ENCODE results near the gene RBBP5.

DNA sequence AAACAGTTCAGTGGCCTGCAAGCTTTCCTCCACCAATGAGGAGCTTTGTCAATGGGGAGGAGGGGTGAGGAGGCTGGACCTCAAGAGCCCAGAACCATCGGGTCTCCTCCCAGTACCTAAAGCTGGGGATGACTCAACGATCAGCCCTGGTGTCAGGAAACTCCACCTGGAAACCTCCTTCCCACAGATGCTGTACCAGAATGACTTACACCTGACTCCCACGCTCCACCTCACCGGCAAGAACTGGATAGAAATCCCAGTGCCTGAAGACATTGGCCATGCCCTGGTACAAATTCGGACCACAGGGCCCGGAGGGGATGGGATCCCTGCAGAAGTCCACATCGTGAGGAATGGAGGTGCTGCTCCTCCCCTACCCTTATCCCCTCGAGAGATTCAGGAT is 48.9 kb downstream of the RBBP5 start:
- TF ChIP-seq, protein P1, sequence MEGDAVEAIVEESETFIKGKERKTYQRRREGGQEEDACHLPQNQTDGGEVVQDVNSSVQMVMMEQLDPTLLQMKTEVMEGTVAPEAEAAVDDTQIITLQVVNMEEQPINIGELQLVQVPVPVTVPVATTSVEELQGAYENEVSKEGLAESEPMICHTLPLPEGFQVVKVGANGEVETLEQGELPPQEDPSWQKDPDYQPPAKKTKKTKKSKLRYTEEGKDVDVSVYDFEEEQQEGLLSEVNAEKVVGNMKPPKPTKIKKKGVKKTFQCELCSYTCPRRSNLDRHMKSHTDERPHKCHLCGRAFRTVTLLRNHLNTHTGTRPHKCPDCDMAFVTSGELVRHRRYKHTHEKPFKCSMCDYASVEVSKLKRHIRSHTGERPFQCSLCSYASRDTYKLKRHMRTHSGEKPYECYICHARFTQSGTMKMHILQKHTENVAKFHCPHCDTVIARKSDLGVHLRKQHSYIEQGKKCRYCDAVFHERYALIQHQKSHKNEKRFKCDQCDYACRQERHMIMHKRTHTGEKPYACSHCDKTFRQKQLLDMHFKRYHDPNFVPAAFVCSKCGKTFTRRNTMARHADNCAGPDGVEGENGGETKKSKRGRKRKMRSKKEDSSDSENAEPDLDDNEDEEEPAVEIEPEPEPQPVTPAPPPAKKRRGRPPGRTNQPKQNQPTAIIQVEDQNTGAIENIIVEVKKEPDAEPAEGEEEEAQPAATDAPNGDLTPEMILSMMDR (IDR thresholded peaks at IDR 0.05): no peak
- TF ChIP-seq POLR2A (IDR thresholded peaks at IDR 0.05; ENCODE audit: low read depth) (no peak), POLR2AphosphoS5 (IDR thresholded peaks at IDR 0.05) (no peak)

Measured in esophagus muscularis mucosa (tissue), 3 donors.